Stomach (tissue), 19 donors: Measurements from ENCODE around the gene SLC22A13. TPM values are rescaled to one million over a fixed set of nuclear protein-coding genes. Genes with fewer than 3 reads are reported as not detected.

Experiments
- DNase-seq, 2 donors: peaks; one replicate each; pipeline versions ENCODE4 v3.0.0 to v3.0.0-alpha.2; 2013 to 2019
- H3K27ac ChIP-seq, 5 donors: fragments of 200-600 bp in 4 of 5; sonication (generic) in 4 of 5; one replicate each; pipeline ENCODE4 v1.5.1; 2013 to 2019; ENCODE audit warnings: mild to moderate bottlenecking in 1 of 5, moderate library complexity in 1 of 5
- H3K27me3 ChIP-seq, 3 donors: fragments of 200-600 bp; sonication (generic); one replicate each; pipeline ENCODE4 v1.5.1; 2017 to 2019; ENCODE audit warnings: mixed run types in 1 of 3
- H3K36me3 ChIP-seq, 4 donors: fragments of 200-600 bp; sonication (generic); 1 replicate in 3 of 4; 2 replicates in 1 of 4; pipeline ENCODE4 v1.5.1; 2016 to 2019
- H3K4me1 ChIP-seq, 4 donors: fragments of 200-600 bp; sonication (generic); one replicate each; pipeline ENCODE4 v1.5.1; 2016 to 2019
- H3K4me3 ChIP-seq, 4 donors: fragments of 200-600 bp; sonication (generic) in 3 of 4; one replicate each; pipeline ENCODE4 v1.5.1; 2016 to 2019; ENCODE audit warnings: mild to moderate bottlenecking in 1 of 4
- H3K9me3 ChIP-seq, 4 donors: fragments of 200-600 bp; sonication (generic); one replicate each; pipeline ENCODE4 v1.5.1; 2016 to 2019
- EP300 ChIP-seq: sonication (generic); formaldehyde crosslinking; IDR thresholded peaks from one replicate; pipeline ENCODE4 v1.6.1; 2017; ENCODE audit warnings: antibody characterized with exemption
- POLR2A ChIP-seq, 4 donors: fragments of 450-650 bp; IDR thresholded peaks; one replicate each; pipeline ENCODE4 v1.6.1; 2016; ENCODE audit warnings: antibody characterized with exemption in 4 of 4, control low read depth in 2 of 4, mild to moderate bottlenecking in 1 of 4, moderate library complexity in 1 of 4
- POLR2AphosphoS5 ChIP-seq, 3 donors: sonication (generic); formaldehyde crosslinking; IDR thresholded peaks; one replicate each; pipeline ENCODE4 v1.6.1; 2016; ENCODE audit warnings: antibody characterized with exemption in 3 of 3
- WGBS, 5 donors: extraction: QIAGEN DNeasy Blood & Tissue Kit in 3 of 5; methylation state at CpG; one replicate each; pipeline versions ENCODE4 v1.1.5 to v1.1.7; 2013 to 2018; 5-methylcytosine and 5-hydroxymethylcytosine counted together
- intact Hi-C: fragments of 100-400 bp; cut with DNase I; formaldehyde crosslinking; loops from one replicate; pipeline ENCODE4 v1.15.1; 2023; ENCODE audit warnings: low total_unique reads
- long read RNA-seq, 10 donors: transcript quantifications; one replicate each; lab custom pipeline, GENCODE V29; 2026
- polyA plus RNA-seq, 3 donors: library from polyadenylated mRNA; stranded (reverse); fragments of 200-250 nt; gene quantifications; one replicate each; pipeline ENCODE4 v1.2.3, GENCODE V29; 2013
- total RNA-seq, 5 donors: library from RNA; depleted of rRNA; stranded (reverse); fragments of >200 nt; gene quantifications; one replicate each; pipeline versions ENCODE4 v1.1.0 to v1.2.3, GENCODE V29; 2014 to 2016
- TF ChIP-seq, protein P1 (sequence below), 7 experiments: fragments of 450-650 bp in 4 of 7; fragments of 200-600 bp in 3 of 7; sonication (generic) in 3 of 7; IDR thresholded peaks; one replicate each; pipeline ENCODE4 v1.5.1; 2016 to 2019; ENCODE audit warnings: antibody characterized with exemption in 7 of 7, control low read depth in 2 of 7, mild to moderate bottlenecking in 1 of 7
- donor health status: healthy with polysubstance abuse.
- donor health status: Bipolar disorder and iron deficiency.
- donor health status: healthy.

The SLC22A13 gene, protein sequence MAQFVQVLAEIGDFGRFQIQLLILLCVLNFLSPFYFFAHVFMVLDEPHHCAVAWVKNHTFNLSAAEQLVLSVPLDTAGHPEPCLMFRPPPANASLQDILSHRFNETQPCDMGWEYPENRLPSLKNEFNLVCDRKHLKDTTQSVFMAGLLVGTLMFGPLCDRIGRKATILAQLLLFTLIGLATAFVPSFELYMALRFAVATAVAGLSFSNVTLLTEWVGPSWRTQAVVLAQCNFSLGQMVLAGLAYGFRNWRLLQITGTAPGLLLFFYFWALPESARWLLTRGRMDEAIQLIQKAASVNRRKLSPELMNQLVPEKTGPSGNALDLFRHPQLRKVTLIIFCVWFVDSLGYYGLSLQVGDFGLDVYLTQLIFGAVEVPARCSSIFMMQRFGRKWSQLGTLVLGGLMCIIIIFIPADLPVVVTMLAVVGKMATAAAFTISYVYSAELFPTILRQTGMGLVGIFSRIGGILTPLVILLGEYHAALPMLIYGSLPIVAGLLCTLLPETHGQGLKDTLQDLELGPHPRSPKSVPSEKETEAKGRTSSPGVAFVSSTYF
- under 1 TPM in 2 of 5 donors, not detected in 3; 0.29 to 0.73 TPM for total RNA-seq
- under 1 TPM in 1 of 3 donors, not detected in 2; 0.05 TPM for polyA plus RNA-seq
- long read RNA-seq, donor 1: 0 reads
- long read RNA-seq, donor 2: 0 reads
- long read RNA-seq, donor 3: 0 reads
- long read RNA-seq, donor 4: 0 reads
- long read RNA-seq, donor 5: 0 reads
- long read RNA-seq, donor 6: 0 reads
- long read RNA-seq, donor 7: 0 reads
- long read RNA-seq, donor 8: 0 reads
- long read RNA-seq, donor 9: 0 reads
- long read RNA-seq, donor 10: 0 reads

DNA sequence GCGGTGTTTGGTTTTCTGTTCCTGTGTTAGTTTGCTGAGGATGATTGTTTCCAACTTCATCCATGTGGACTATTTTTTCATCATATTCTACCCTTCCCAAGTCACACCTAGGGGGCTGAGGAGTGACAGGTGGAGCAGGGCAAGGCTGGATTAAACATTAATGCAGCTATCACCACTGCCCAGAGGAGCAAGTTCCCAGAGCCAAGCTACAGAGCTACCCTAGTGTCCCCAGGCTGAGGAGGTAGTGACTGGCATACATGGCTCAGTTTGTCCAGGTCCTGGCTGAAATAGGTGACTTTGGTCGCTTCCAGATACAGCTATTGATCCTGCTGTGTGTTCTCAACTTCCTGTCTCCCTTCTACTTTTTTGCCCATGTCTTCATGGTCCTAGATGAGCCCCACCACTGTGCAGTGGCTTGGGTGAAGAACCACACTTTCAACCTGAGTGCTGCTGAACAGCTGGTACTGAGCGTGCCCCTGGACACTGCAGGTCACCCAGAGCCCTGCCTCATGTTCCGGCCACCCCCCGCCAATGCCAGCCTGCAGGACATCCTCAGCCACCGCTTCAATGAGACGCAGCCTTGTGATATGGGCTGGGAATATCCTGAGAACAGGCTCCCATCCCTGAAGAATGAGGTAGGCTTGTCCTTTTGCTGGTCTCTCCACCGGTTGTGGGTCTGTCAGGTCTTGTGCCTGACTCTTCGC lies at the start of gene SLC22A13:
Gene SLC22A13 (plus strand): TSS at position 209 of the 704 bp plus-strand sequence. CDS start 49 bp downstream, at position 258.
- no peak within 1 kb of the TSS for H3K27ac ChIP-seq
- H3K9me3 ChIP-seq: no peaks in the 10 kb centered on the region
- H3K27me3 ChIP-seq: no peaks in the 10 kb centered on the region
- H3K36me3 ChIP-seq: peaks cover 0 to 5% (median 3%) of the 10 kb centered on the region in 4 donors
- no peak within 1 kb of the TSS for H3K4me3 ChIP-seq
- intact Hi-C loops: no loop called here
- WGBS, 5 donors: 94 to 96% (median 95%) methylated on average over 8 to 9 of the region's 9 CpGs
- DNase-seq: no peak
- TF ChIP-seq POLR2AphosphoS5 (IDR thresholded peaks at IDR 0.05) (no peak), POLR2A (IDR thresholded peaks at IDR 0.05) (no peak), EP300 (no peak)
- TF ChIP-seq, protein P1, sequence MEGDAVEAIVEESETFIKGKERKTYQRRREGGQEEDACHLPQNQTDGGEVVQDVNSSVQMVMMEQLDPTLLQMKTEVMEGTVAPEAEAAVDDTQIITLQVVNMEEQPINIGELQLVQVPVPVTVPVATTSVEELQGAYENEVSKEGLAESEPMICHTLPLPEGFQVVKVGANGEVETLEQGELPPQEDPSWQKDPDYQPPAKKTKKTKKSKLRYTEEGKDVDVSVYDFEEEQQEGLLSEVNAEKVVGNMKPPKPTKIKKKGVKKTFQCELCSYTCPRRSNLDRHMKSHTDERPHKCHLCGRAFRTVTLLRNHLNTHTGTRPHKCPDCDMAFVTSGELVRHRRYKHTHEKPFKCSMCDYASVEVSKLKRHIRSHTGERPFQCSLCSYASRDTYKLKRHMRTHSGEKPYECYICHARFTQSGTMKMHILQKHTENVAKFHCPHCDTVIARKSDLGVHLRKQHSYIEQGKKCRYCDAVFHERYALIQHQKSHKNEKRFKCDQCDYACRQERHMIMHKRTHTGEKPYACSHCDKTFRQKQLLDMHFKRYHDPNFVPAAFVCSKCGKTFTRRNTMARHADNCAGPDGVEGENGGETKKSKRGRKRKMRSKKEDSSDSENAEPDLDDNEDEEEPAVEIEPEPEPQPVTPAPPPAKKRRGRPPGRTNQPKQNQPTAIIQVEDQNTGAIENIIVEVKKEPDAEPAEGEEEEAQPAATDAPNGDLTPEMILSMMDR (IDR thresholded peaks at IDR 0.05): no peak
- H3K4me1 ChIP-seq: no peaks in the 10 kb centered on the region

DNA sequence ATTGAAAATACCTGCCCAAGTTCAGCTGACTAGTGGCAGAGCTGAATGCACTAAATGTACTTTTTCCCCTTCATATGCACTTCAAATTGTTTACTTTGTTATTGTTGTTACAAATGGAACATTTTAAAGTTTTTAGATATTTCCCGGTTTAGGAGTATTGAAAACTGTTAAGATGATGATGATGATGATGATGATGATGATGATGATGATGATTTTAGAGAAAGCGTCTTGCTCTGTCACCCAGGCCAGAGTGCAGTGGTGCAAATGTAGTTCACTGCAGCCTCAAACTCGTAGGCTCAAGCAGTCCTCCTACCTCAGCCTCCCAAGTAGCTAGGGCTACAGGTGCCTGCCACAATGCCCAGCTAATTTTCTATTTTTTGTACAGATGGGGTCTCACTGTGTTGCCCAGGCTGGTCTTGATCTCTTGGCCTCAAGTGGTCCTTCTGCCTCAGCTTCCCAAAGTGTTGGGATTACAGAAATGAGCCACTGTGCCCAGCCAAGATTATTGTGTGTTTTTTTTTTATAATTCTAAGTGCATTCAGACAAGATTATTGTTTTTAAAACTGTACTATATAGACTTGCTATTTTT lies 45.9 kb upstream of the SLC22A13 start:
- peaks cover 0 to 47% (median 41%) of the 10 kb centered on the region in 4 donors for H3K36me3 ChIP-seq
- H3K4me1 ChIP-seq: peaks cover 0 to 3% (median 0%) of the 10 kb centered on the region in 4 donors
- DNase-seq: no peak
- H3K27ac ChIP-seq: no peak overlapping the region
- H3K4me3 ChIP-seq: no peak overlapping the region
- TF ChIP-seq, protein P1 (IDR thresholded peaks at IDR 0.05): no peak
- no peak for TF ChIP-seq POLR2A (IDR thresholded peaks at IDR 0.05)
- TF ChIP-seq POLR2AphosphoS5 (IDR thresholded peaks at IDR 0.05): no peak
- TF ChIP-seq EP300: no peak
- intact Hi-C loops: no loop called here
- no peaks in the 10 kb centered on the region for H3K9me3 ChIP-seq
- WGBS, 5 donors: 91 to 99% (median 94%) methylated on average over 3 of the region's 3 CpGs
- H3K27me3 ChIP-seq: no peaks in the 10 kb centered on the region

DNA sequence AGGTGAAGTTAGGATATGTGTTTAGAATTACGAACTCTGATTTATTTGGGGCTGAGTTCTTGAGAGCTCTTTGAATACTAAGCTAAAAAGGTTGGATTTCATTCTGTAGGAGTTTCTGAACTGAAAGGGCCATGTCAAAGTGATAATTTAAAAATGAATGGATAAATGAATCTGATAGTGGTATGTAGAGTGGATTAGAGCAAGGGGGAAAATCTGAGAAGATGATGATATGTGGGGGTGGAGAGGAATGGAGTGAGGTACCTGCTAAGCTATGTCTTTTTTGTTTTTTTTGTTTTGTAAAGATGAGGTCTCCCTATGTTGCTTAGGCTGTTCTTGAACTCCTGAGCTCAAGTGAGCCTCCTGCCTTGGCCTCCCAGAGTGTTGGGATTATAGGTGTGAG lies 44.6 kb upstream of the SLC22A13 start:
- no peak for DNase-seq
- H3K9me3 ChIP-seq: no peaks in the 10 kb centered on the region
- no peak overlapping the region for H3K27ac ChIP-seq
- TF ChIP-seq POLR2AphosphoS5 (IDR thresholded peaks at IDR 0.05) (no peak), EP300 (no peak), POLR2A (IDR thresholded peaks at IDR 0.05) (no peak)
- TF ChIP-seq, protein P1 (IDR thresholded peaks at IDR 0.05): no peak
- H3K4me1 ChIP-seq: peaks cover 0 to 3% (median 0%) of the 10 kb centered on the region in 4 donors
- intact Hi-C loops: no loop called here
- no peaks in the 10 kb centered on the region for H3K27me3 ChIP-seq
- peaks cover 0 to 59% (median 52%) of the 10 kb centered on the region in 4 donors for H3K36me3 ChIP-seq
- 91 to 100% (median 97%) methylated on average over 1 of the region's 1 CpG for WGBS, 5 donors
- H3K4me3 ChIP-seq: no peak overlapping the region
